GM18907 (cell line): Measurements from ENCODE around the gene SLC12A4.
"Not testable (repeated sequence)": the region's sequence is repeated elsewhere in the genome, so short reads cannot be mapped to it uniquely, and the experiment has no call there.

Experiments used
- ATAC-seq: cut with Tn5 transposase; IDR thresholded peaks from one replicate; pipeline ENCODE4 v1.9.1; 2021; ENCODE audit warnings: mild to moderate bottlenecking, moderate library complexity; ENCODE audit not compliant: unreplicated experiment

The SLC12A4 gene

GRCh38 chr16:67942510-67943255, 25.8 kb downstream of the SLC12A4 start:
- ATAC-seq: no peak

- peak; percentile 40 for ATAC-seq
Observed at GRCh38 chr16:67942200-67942509, 26.3 kb downstream of the SLC12A4 start.

- no peak for ATAC-seq
Observed at GRCh38 chr16:67941469-67942199, 26.8 kb downstream of the SLC12A4 start.

- no peak for ATAC-seq
Observed at GRCh38 chr16:67940446-67941089, 27.9 kb downstream of the SLC12A4 start.

- no peak for ATAC-seq
Observed at GRCh38 chr16:67939507-67940445, 28.7 kb downstream of the SLC12A4 start.

GRCh38 chr16:67937713-67938112, 30.7 kb downstream of the SLC12A4 start:
- not testable (repeated sequence) for ATAC-seq

GRCh38 chr16:67936880-67937605, 31.4 kb downstream of the SLC12A4 start:
- ATAC-seq: peak; percentile 63

- peak; percentile 1 for ATAC-seq
Observed at GRCh38 chr16:67936124-67936879, 32.1 kb downstream of the SLC12A4 start, which contains the start of gene PSMB10. TSS of gene PSMB10 (minus strand) at chr16:67936850. CDS start at chr16:67936749, 101 bp downstream.

GRCh38 chr16:67935402-67936123, 32.9 kb downstream of the SLC12A4 start:
- peak; percentile 87 for ATAC-seq

GRCh38 chr16:67935101-67935401, 33.4 kb downstream of the SLC12A4 start:
- no peak for ATAC-seq

- no peak for ATAC-seq
Observed at GRCh38 chr16:67934306-67935100, 33.9 kb downstream of the SLC12A4 start.

- no peak for ATAC-seq
Observed at GRCh38 chr16:67933805-67934204, 34.6 kb downstream of the SLC12A4 start.

- ATAC-seq: no peak
Observed at GRCh38 chr16:67932462-67932840, 36.0 kb downstream of the SLC12A4 start.

GRCh38 chr16:67931712-67932461, 36.5 kb downstream of the SLC12A4 start, which contains the start of gene CTRL:
TSS of gene CTRL (minus strand) at chr16:67931862. CDS start at chr16:67931852, 10 bp downstream.
- ATAC-seq: no peak

- no peak for ATAC-seq
Observed at GRCh38 chr16:67930678-67931211, 37.7 kb downstream of the SLC12A4 start.

GRCh38 chr16:67930191-67930590, 38.2 kb downstream of the SLC12A4 start:
- ATAC-seq: no peak
